BJ (cell line): Measurements from ENCODE around the gene STK24. TPM values are rescaled to one million over a fixed set of nuclear protein-coding genes. Genes with fewer than 3 reads are reported as not detected.

ENCODE experiments used
- CTCF ChIA-PET: fragments of 350-600 bp; formaldehyde crosslinking; extraction: SDS; loops from one replicate; lab custom pipeline; 2021; ENCODE audit warnings: antibody characterized with exemption, inconsistent platforms; lab: Yijun Ruan, JAX
- POLR2A ChIA-PET: fragments of 300-600 bp; sonication (Branson Sonifier 250); formaldehyde crosslinking; extraction: SDS; loops from one replicate; lab custom pipeline; 2021; ENCODE audit warnings: antibody characterized with exemption; lab: Charles Lee
- DNase-seq: peaks from one replicate; pipeline ENCODE4 v3.0.0-alpha.2; 2011; ENCODE audit warnings: low read depth
- H3K27me3 ChIP-seq: 2 replicates; pipeline ENCODE4 v1.6.0; 2011; ENCODE audit warnings: low read length; ENCODE audit not compliant: control insufficient read depth, insufficient read depth
- H3K36me3 ChIP-seq: 2 replicates; pipeline ENCODE4 v1.5.1; 2011; ENCODE audit warnings: low read length; ENCODE audit not compliant: control insufficient read depth, insufficient read depth
- H3K4me3 ChIP-seq: 2 replicates; pipeline ENCODE4 v1.5.1; 2011; ENCODE audit warnings: low read depth, mild to moderate bottlenecking, control low read depth, low read length
- polyA plus RNA-seq: library from polyadenylated mRNA; depleted of rRNA; stranded (reverse); fragments of >200 nt; gene quantifications from 2 replicates; pipeline ENCODE4 v1.2.3, GENCODE V29; 2011
- TF ChIP-seq, protein P1 (sequence below): IDR thresholded peaks from 2 replicates; pipeline ENCODE4 v1.5.1; 2011; ENCODE audit warnings: low read depth, mild to moderate bottlenecking, control low read depth, inconsistent platforms, low read length, moderate library complexity; ENCODE audit not compliant: insufficient read depth

Gene STK24
- polyA plus RNA-seq, 1 experiment, result 32.8 TPM

DNA sequence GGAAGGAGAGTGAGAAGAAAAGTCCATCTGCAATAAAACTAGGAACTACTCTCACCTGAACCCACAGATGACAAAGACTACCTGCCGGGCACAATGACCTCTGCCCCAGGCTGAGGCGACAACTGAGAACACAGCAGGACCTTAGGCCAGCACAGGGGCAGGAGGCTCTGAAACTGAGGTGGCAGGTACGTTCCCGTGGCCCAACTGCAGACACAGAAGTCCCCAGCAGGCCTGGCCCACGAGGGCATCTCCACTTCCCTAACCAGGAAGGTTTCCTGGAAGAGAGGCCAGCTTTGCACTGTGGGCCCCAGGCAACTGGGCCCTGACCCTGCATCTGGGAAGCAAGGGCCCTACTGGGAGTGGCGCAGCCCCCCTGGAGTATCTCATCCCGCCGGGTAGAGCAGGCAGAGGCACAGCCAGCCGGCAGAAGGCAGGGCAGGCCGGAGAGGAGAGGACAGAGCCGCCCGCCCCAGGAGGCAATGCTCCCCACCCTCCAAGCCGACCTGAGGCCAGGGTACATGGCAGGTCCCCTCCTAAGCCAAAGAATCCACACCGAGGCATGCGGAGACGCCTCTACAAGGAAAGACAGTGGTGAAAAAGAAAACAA, 32.7 kb downstream of the STK24 start:
- Histone ChIP-seq H3K36me3 (no peaks in the 10 kb centered on the region), H3K27me3 (no peaks in the 10 kb centered on the region), H3K4me3 (no peak overlapping the region)
- ChIA-PET CTCF (interaction anchor here (0.7 kb wide), 1 partner anchor 62 kb away, joined by 3 read pairs; no protein-coding TSS in a partner anchor), POLR2A (no interaction called here)
- DNase-seq, result no peak
- TF ChIP-seq, protein P1, sequence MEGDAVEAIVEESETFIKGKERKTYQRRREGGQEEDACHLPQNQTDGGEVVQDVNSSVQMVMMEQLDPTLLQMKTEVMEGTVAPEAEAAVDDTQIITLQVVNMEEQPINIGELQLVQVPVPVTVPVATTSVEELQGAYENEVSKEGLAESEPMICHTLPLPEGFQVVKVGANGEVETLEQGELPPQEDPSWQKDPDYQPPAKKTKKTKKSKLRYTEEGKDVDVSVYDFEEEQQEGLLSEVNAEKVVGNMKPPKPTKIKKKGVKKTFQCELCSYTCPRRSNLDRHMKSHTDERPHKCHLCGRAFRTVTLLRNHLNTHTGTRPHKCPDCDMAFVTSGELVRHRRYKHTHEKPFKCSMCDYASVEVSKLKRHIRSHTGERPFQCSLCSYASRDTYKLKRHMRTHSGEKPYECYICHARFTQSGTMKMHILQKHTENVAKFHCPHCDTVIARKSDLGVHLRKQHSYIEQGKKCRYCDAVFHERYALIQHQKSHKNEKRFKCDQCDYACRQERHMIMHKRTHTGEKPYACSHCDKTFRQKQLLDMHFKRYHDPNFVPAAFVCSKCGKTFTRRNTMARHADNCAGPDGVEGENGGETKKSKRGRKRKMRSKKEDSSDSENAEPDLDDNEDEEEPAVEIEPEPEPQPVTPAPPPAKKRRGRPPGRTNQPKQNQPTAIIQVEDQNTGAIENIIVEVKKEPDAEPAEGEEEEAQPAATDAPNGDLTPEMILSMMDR, result no peak

DNA sequence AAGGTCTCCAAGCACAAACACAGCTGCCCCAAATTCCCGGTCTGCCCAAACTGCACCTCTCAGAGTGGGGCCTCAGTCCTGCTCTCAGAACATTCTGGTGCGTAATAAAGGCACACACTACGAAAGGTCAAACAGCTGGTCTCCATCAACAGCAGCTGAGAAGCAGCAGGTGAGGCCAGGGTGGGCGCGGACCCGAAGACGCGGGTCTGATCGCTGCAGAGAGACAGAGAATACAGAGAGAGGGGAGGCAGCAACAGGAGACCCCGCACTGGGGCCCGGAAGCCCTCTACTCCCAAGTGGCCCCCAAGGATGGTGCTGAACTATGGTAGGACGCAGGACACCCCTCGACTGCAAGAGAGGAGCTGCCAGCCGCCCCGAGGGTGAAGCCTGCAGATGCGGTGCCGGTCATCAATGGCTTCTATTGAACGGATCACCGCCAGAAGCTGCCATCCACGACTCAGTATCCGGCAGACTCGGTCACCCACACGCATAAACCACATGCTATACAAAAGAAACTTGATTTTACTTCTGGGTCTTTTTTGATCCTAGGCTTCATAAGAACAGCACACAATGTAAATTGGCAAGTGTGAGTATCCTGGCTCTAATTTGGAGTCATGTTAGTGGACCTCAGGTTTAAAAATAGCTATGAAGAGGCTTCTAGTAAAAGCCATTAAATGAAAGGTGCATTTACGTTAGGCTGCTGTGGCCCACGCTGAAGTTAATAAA, 33.4 kb downstream of the STK24 start:
- no peak for DNase-seq

DNA sequence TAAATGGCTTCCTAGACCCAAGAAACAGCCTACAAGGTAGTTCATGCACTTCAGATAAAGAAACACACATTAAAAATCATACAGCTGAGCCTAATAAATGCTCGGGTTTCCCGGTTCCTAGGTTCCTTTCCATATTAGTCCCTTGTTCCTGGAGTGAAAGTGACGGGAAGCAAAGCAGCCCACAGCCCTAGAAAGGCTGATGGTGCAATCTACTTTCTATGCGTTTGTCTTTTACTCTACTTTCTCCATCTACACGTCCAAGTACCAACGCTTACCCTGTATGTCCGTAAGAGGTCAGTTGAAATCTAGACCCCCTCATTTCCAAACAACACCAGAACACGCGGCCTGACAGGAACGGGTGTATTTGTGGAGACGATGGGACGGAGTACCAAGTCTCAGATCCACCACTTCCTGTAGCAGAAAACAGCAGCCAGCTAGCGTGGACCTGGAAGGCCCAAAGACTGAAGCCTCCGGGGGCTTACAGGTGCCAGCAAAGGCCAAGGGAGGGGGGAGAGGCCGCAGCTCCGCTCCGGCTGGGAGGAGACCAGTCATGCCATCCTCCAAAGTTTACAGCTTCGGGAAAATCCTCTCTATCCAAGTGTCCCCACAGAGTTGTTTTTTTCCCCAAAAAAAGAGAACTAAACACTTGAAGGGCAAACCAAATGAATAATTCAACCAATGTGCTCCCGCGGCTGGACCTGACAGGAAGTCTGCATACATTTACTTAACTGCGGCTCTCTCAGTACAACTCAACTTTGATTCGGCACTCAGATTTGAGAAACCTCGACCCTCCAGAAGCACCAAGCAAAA, 34.1 kb downstream of the STK24 start:
- ChIA-PET POLR2A (interaction anchor here (0.7 kb wide), 1 partner anchor 71 kb away, joined by 7 read pairs; no protein-coding TSS in a partner anchor), CTCF (interaction anchor here (1.5 kb wide), 1 partner anchor 22 kb away, joined by 3 read pairs; no protein-coding TSS in a partner anchor)
- DNase-seq, result no peak
- Histone ChIP-seq H3K4me3 (no peak overlapping the region), H3K27me3 (no peaks in the 10 kb centered on the region), H3K36me3 (peaks cover 2% of the 10 kb centered on the region; the same call in 1 of the 2 replicates)
- TF ChIP-seq, protein P1, result no peak

More for the DNA sequence above, 33.4 kb downstream of the STK24 start:
- ChIA-PET POLR2A (interaction anchor here (0.7 kb wide), 1 partner anchor 72 kb away, joined by 7 read pairs; no protein-coding TSS in a partner anchor), CTCF (interaction anchor here (0.7 to 1.5 kb wide), 2 partner anchors 23 to 61 kb away, joined by 3 read pairs; no protein-coding TSS in a partner anchor)
- no peak overlapping the region for H3K4me3 ChIP-seq
- H3K27me3 ChIP-seq, result no peaks in the 10 kb centered on the region
- TF ChIP-seq, protein P1, result no peak
- peaks cover 2% of the 10 kb centered on the region; the same call in 1 of the 2 replicates for H3K36me3 ChIP-seq

DNA sequence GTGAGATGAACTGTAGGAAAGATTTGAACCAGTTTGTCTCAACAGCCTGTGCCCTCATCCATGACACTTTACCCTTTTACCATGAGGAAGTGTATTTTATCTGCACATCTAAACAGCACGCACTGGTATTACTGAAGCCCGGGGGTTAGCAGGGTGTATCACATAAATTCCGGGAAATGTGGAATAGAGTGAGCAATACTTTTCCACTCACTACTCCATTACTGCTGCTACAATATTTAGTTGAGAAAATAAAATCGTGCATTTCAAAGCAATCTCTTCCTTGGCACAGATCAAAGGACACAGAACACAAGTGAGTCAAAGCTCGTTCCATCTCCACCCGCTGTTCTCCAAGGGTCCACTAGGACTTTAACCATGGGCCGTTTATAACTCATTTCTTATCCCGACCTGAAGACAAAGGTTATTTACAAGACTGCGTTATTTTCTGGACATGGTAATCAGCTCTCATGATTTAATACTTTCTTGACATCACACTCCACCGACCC, 35.2 kb downstream of the STK24 start:
- TF ChIP-seq, protein P1, result peak; percentile 22; the same call in 1 of the 2 replicates
- POLR2A ChIA-PET, result interaction anchor here (1.3 kb wide), 1 partner anchor 16 kb away, joined by 4 read pairs; no protein-coding TSS in a partner anchor

More for the DNA sequence above, 35.2 kb downstream of the STK24 start:
- Histone ChIP-seq H3K4me3 (no peak overlapping the region), H3K36me3 (peaks cover 3% of the 10 kb centered on the region; the same call in 1 of the 2 replicates), H3K27me3 (no peaks in the 10 kb centered on the region)
- CTCF ChIA-PET, result interaction anchor here (0.9 to 2.3 kb wide), 2 partner anchors 36 to 50 kb away, joined by 4 to 8 read pairs; no protein-coding TSS in a partner anchor
- no peak for DNase-seq
